Measurements from ENCODE around the gene CCDC179. TPM values are rescaled to one million over a fixed set of nuclear protein-coding genes. Genes with fewer than 3 reads are reported as not detected.
A peak's percentile ranks its signal among the peaks of the same experiment; 100 is the strongest.

Gene CCDC179
- total RNA-seq, 4 donors from 2014 or later = not detected

DNA sequence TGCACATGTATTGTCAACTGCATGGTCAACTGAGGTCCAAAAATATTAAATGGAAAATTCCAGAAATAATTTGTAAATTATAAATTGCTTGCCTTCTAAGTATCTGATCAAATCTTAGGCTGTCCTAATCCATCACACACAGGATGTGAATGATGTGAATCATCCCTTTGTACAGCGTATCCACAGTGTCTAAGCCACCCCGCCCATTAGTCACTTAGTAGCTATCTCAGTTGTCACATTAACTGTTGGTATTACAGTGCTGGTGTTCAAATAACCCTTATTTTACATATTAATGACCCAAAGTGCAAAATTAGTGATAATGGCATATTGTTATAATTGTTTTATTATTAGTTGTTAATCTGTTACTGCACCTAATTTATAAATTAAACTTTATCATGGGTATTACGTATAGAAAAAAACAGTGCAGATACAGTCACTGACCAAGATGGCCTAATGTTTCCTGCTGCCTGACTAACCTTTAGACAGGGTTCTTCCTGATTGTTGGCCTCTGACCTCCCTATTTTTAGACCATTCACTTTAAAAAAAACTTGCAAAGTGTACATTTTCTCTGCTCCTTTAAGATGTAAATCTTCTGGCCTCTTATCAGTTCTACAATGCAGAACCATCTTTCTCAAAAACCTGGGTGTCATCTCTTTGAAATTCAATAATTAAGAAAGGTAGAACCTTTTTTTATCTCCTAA lies 27.8 kb downstream of the CCDC179 start:
- ATAC-seq = no peak
- intact Hi-C loops (cut with DNase I; ENCODE audit: low total_unique reads) = no loop called here

DNA sequence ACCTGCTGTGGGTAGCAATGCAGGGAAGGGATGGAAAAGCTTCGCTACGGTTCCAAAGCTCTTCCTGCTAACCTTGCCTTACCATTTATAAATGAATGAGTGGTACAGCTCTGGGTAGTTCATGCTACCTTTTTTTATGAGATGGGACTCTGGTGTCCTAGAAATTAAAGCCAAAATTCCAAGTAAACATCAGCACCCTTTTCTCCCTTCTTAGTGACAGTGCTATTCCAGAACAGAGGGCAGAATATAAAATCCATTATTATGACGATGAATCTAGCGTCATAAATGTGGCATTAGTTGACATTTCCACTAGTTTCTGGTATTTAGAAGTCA lies 30.2 kb downstream of the CCDC179 start:
- no peak for ATAC-seq
- in situ Hi-C loops (cut with MboI; ENCODE audit: low sequenced_read_pairs in 4 of 4) = no loop called here
- Histone ChIP-seq H3K9me3 (no peaks in the 10 kb centered on the region), H3K4me1 (peaks cover 4 to 6% of the 10 kb centered on the region in 2 donors), H3K36me3 (peaks cover 0 to 17% of the 10 kb centered on the region in 2 donors), H3K4me3 (peak overlapping the region; percentile 35 to 92 (median 86)), H3K27me3 (no peaks in the 10 kb centered on the region), H3K27ac (peak overlapping the region in 1 of 4 donors; percentile 30)
- intact Hi-C loops (cut with DNase I; ENCODE audit: low total_unique reads) = no loop called here
- no peak for DNase-seq
- TF ChIP-seq POLR2A (IDR thresholded peaks at IDR 0.05) (no peak), CTCF (IDR thresholded peaks at IDR 0.05 in 4 of 5, conservative IDR thresholded peaks at IDR 0.05 in 1 of 5) (no peak)

More for the DNA sequence above, 27.8 kb downstream of the CCDC179 start:
- Histone ChIP-seq H3K36me3 (no peaks in the 10 kb centered on the region), H3K4me1 (peaks cover 4 to 6% of the 10 kb centered on the region in 2 donors), H3K9me3 (no peaks in the 10 kb centered on the region), H3K27ac (no peak overlapping the region), H3K4me3 (no peak overlapping the region), H3K27me3 (no peaks in the 10 kb centered on the region)
- DNase-seq = no peak
- in situ Hi-C loops (cut with MboI; ENCODE audit: low sequenced_read_pairs in 4 of 4) = no loop called here
- TF ChIP-seq POLR2A (IDR thresholded peaks at IDR 0.05) (no peak), CTCF (IDR thresholded peaks at IDR 0.05 in 4 of 5, conservative IDR thresholded peaks at IDR 0.05 in 1 of 5) (no peak)

DNA sequence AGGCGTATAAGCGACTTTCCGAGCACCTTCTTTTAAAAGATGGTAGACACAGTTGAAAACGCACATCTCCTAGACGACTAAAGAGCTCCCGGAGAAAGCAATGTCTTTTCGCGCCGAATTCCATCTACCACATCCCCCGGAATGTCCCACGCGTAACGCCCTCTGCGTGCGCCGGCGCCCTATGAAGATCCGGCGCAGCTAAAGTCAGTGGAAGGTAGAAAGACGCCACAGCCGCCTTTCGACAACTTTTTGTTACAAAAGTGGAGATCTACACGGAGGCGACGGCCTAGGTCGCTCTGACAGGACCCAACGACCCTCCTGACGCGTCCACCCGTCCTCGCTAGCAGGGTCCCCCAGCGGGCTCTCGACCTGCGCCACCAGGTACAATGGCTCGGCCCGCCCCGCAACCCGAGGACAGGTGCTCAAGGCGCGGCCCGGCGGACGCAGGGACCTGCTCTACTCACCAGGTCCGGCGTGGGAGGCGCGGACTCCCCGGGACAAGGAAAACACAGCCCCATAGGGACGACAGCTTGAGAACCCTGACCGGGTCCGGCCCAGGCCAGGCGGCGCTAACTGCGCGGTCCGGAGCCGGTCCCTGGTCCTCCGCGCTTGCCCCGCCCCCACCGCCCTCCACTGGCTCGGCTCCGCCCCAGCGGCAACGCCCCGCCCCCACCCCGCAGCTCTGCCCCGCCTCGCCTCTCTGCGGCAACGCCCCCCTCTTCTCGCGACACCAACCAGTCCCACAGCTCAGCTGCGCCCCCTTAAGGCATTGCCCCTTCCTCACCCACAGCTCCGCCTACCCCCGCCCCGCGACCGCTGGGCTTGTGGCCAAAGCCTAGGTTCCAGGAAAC lies 30.8 kb downstream of the CCDC179 start, which contains the start of gene SVIP:
TSS of gene SVIP (minus strand) at position 571 of the 851 bp plus-strand sequence. CDS start at position 518, 53 bp downstream.
- peaks cover 4 to 6% of the 10 kb centered on the region in 2 donors for H3K4me1 ChIP-seq
- H3K27me3 ChIP-seq = no peaks in the 10 kb centered on the region
- H3K36me3 ChIP-seq = peaks cover 0 to 21% of the 10 kb centered on the region in 2 donors
- ATAC-seq (peak; percentile 92 to 95), DNase-seq (peak; percentile 88 to 91)
- TF ChIP-seq POLR2A (IDR thresholded peaks at IDR 0.05) (peak; percentile 80 to 81), CTCF (IDR thresholded peaks at IDR 0.05 in 4 of 5, conservative IDR thresholded peaks at IDR 0.05 in 1 of 5) (peak in 4 of 5 experiments; percentile 14 to 74 (median 57))
- H3K27ac ChIP-seq = peak within 1 kb of the TSS; percentile 86 to 92 (median 88)
- H3K4me3 ChIP-seq = peak within 1 kb of the TSS; percentile 78 to 92 (median 86)
- no peaks in the 10 kb centered on the region for H3K9me3 ChIP-seq
- intact Hi-C loops (cut with DNase I; ENCODE audit: low total_unique reads) (loop anchor here (5.0 to 10.0 kb wide), 2 partner anchors 165 to 202 kb away; partner anchors contain the start of genes FANCF and GAS2), in situ Hi-C loops (cut with MboI; ENCODE audit: low sequenced_read_pairs in 4 of 4) (no loop called here)

- TF ChIP-seq POLR2A (IDR thresholded peaks at IDR 0.05) (no peak), CTCF (IDR thresholded peaks at IDR 0.05 in 4 of 5, conservative IDR thresholded peaks at IDR 0.05 in 1 of 5) (no peak)
- Histone ChIP-seq H3K4me3 (peak overlapping the region in 3 of 4 donors; percentile 78 to 92 (median 91)), H3K27me3 (no peaks in the 10 kb centered on the region), H3K9me3 (no peaks in the 10 kb centered on the region), H3K36me3 (peaks cover 0 to 27% of the 10 kb centered on the region in 2 donors), H3K4me1 (peaks cover 4 to 6% of the 10 kb centered on the region in 2 donors), H3K27ac (no peak overlapping the region)
- DNase-seq (no peak), ATAC-seq (no peak)
- in situ Hi-C loops (cut with MboI; ENCODE audit: low sequenced_read_pairs in 4 of 4) (no loop called here), intact Hi-C loops (cut with DNase I; ENCODE audit: low total_unique reads) (loop anchor here (5.0 to 10.0 kb wide), 2 partner anchors 164 to 201 kb away; partner anchors contain the start of genes FANCF and GAS2)
Observed at GRCh38 chr11:22828373-22828772, 31.9 kb downstream of the CCDC179 start.

Data from gastrocnemius medialis (tissue), 4 donors.